Liver (tissue), 3 donors: Measurements from ENCODE around the gene PF4V1.

ENCODE experiments used
- EGR1 ChIP-seq, 2 donors: IDR thresholded peaks; 2 replicates each; pipeline ENCODE4 v1.6.1; 2016 to 2018; ENCODE audit warnings: antibody characterized with exemption in 2 of 2, low read depth in 2 of 2
- FOXA1 ChIP-seq: IDR thresholded peaks from 2 replicates; pipeline ENCODE4 v1.6.1; 2016; ENCODE audit warnings: antibody characterized with exemption
- FOXA2 ChIP-seq: IDR thresholded peaks from 2 replicates; pipeline ENCODE4 v1.6.1; 2016; ENCODE audit warnings: antibody characterized with exemption
- JUND ChIP-seq, 2 donors: IDR thresholded peaks; 2 replicates each; pipeline ENCODE4 v1.6.1; 2016; ENCODE audit warnings: antibody characterized with exemption in 2 of 2
- MAX ChIP-seq: IDR thresholded peaks from 2 replicates; pipeline ENCODE4 v1.6.1; 2016; ENCODE audit warnings: antibody characterized with exemption
- NR2F2 ChIP-seq: IDR thresholded peaks from 2 replicates; pipeline ENCODE4 v1.6.1; 2016; ENCODE audit warnings: antibody characterized with exemption
- RAD21 ChIP-seq, 2 donors: IDR thresholded peaks; 2 replicates each; pipeline ENCODE4 v1.6.1; 2016; ENCODE audit warnings: antibody characterized with exemption in 2 of 2, mild to moderate bottlenecking in 2 of 2
- REST ChIP-seq: IDR thresholded peaks from 2 replicates; pipeline ENCODE4 v1.6.1; 2016; ENCODE audit warnings: antibody characterized with exemption, mild to moderate bottlenecking
- RXRA ChIP-seq, 2 donors: IDR thresholded peaks; 2 replicates each; pipeline ENCODE4 v1.6.1; 2017 to 2018; ENCODE audit warnings: antibody characterized with exemption in 2 of 2, mild to moderate bottlenecking in 1 of 2
- SP1 ChIP-seq: IDR thresholded peaks from 2 replicates; pipeline ENCODE4 v1.6.1; 2018; ENCODE audit warnings: antibody characterized with exemption, mild to moderate bottlenecking
- TAF1 ChIP-seq: conservative IDR thresholded peaks from 2 replicates; pipeline ENCODE4 v1.6.1; 2016; ENCODE audit warnings: antibody characterized with exemption, mild to moderate bottlenecking
- ZBTB33 ChIP-seq: IDR thresholded peaks from 2 replicates; pipeline ENCODE4 v1.6.1; 2016; ENCODE audit warnings: antibody characterized with exemption
- TF ChIP-seq, protein P1 (sequence below): fragments of 150-350 bp; IDR thresholded peaks from 2 replicates; pipeline ENCODE4 v1.5.1; 2017; ENCODE audit warnings: improper control_type of control experiment, low read depth, low read length; ENCODE audit not compliant: missing input control
- TF ChIP-seq, protein P2 (sequence below): IDR thresholded peaks from 2 replicates; pipeline ENCODE4 v1.6.1; 2016; ENCODE audit warnings: antibody characterized with exemption
- donor health status: healthy.
- donor health status: healthy.

DNA sequence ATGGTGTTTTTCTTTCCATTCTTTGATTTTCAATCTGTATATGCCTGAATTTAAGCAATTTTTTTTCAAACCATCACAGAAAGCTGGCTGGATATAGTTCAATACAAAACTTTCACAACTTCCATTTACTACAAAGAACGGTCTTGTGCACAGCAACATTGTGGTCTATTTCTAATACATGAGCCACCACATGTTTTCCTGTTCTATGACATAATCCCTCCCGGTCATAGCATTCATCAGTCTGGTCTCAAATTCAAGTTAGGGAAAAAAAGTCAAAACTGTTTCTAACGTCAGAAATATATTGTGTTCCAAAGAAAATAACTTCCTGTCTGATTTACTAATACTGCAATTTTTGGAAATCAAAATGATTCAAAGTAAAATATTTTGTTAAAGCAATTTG lies 24.1 kb upstream of the PF4V1 start:
- TF ChIP-seq JUND (IDR thresholded peaks at IDR 0.05) (no peak), REST (no peak), TAF1 (no peak), ZBTB33 (no peak), EGR1 (IDR thresholded peaks at IDR 0.05; ENCODE audit: low read depth in 2 of 2) (no peak), FOXA1 (no peak), NR2F2 (no peak), SP1 (no peak), RAD21 (IDR thresholded peaks at IDR 0.05) (no peak), RXRA (IDR thresholded peaks at IDR 0.05) (no peak), MAX (no peak), FOXA2 (no peak)
- TF ChIP-seq, protein P1, sequence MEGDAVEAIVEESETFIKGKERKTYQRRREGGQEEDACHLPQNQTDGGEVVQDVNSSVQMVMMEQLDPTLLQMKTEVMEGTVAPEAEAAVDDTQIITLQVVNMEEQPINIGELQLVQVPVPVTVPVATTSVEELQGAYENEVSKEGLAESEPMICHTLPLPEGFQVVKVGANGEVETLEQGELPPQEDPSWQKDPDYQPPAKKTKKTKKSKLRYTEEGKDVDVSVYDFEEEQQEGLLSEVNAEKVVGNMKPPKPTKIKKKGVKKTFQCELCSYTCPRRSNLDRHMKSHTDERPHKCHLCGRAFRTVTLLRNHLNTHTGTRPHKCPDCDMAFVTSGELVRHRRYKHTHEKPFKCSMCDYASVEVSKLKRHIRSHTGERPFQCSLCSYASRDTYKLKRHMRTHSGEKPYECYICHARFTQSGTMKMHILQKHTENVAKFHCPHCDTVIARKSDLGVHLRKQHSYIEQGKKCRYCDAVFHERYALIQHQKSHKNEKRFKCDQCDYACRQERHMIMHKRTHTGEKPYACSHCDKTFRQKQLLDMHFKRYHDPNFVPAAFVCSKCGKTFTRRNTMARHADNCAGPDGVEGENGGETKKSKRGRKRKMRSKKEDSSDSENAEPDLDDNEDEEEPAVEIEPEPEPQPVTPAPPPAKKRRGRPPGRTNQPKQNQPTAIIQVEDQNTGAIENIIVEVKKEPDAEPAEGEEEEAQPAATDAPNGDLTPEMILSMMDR: no peak
- TF ChIP-seq, protein P2, sequence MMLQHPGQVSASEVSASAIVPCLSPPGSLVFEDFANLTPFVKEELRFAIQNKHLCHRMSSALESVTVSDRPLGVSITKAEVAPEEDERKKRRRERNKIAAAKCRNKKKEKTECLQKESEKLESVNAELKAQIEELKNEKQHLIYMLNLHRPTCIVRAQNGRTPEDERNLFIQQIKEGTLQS: no peak
